ENCODE measurements around the gene CAGE1.

DNA sequence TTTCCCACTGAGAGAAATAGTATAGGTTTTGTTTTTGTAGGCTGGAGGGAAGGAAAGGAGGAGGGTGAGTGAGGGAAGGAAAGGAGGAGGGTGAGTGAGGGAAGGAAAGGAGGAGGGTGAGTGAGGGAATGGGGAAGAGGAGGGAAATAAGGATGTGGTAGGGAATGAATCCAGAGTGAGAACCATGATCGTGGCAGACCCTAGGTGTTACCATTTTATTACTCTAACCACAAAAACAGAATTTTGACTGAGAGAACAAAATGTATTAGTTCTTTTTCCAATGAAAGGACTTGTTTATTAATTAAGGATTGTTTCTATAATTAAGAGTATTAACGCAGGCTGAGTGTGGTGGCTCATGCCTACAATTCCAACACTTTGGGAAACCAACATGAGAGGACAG lies 92.9 kb downstream of the CAGE1 start:
- no peak for TF ChIP-seq EZH2 (IDR thresholded peaks at IDR 0.05; ENCODE audit: insufficient read depth, poor library complexity, severe bottlenecking)
- no peak for TF ChIP-seq EZH2phosphoT487 (IDR thresholded peaks at IDR 0.05; ENCODE audit: insufficient read depth, low read depth)
